Measurements from ENCODE around the gene HOXA9. TPM values are rescaled to one million over a fixed set of nuclear protein-coding genes. Genes with fewer than 3 reads are reported as not detected.

Gene HOXA9
- total and polyA plus RNA-seq, 10 of the 15 experiments (the other 5 are each of a cell fraction or from before 2014, with no cell fraction given), result not detected

- no peak for TF ChIP-seq CREM (IDR thresholded peaks at IDR 0.05; ENCODE audit: low read depth)
- no peak for TF ChIP-seq NR2C1 (IDR thresholded peaks at IDR 0.05)
- no peak for TF ChIP-seq ESRRA (IDR thresholded peaks at IDR 0.05; ENCODE audit: low read length)
- TF ChIP-seq USF1 (IDR thresholded peaks at IDR 0.05; ENCODE audit: borderline replicate concordance, extremely low read length, insufficient read depth, low read depth, low read length), result no peak
- no peak for TF ChIP-seq ZNF384 (IDR thresholded peaks at IDR 0.05; ENCODE audit: borderline replicate concordance, low read depth, low read length)
- TF ChIP-seq TARDBP (IDR thresholded peaks at IDR 0.05; ENCODE audit: borderline replicate concordance), result no peak
- no peak for TF ChIP-seq SMC3 (IDR thresholded peaks at IDR 0.05; ENCODE audit: borderline replicate concordance, low read length)
Observed at GRCh38 chr7:27156916-27157701, 8.2 kb downstream of the HOXA9 start (continued).

- H3K36me3 ChIP-seq (ENCODE audit: control insufficient read depth in 2 of 2, insufficient read depth in 2 of 2, low read length in 1 of 2), result no peaks in the 10 kb centered on the region
- no peak for ATAC-seq
- peaks cover 22 to 55% of the 10 kb centered on the region in 2 experiments for H3K27me3 ChIP-seq (replicated peaks in 1 of 2; ENCODE audit: control insufficient read depth in 2 of 2, insufficient read depth in 2 of 2, low read length in 1 of 2)
- no peak within 1 kb of the TSS; the same call in 1 of the 2 replicates for H3K4me2 ChIP-seq (ENCODE audit: control insufficient read depth, insufficient read depth)
- no peaks in the 10 kb centered on the region for H4K20me1 ChIP-seq (ENCODE audit: control insufficient read depth, insufficient read depth)
- H2AFZ ChIP-seq (ENCODE audit: control insufficient read depth, low read depth, low read length), result no peak within 1 kb of the TSS
- BruUV-seq (replicated peaks), result no TSS peak
- no peaks in the 10 kb centered on the region for H3K4me1 ChIP-seq (ENCODE audit: control insufficient read depth, insufficient read depth, low read length)
- H3K9ac ChIP-seq (ENCODE audit: control insufficient read depth, insufficient read depth, low read length), result no peak within 1 kb of the TSS
- no peak within 1 kb of the TSS for H3K4me3 ChIP-seq
- ChIA-PET POLR2A (no interaction called here), CTCF (interaction anchor here (1.0 kb wide), 1 partner anchor 301 kb away, joined by 3 read pairs; no protein-coding TSS in a partner anchor), SMC1A (ENCODE audit: uncharacterized antibody, unreplicated experiment) (interaction anchor here (1.0 kb wide), 1 partner anchor 301 kb away, joined by 3 read pairs; no protein-coding TSS in a partner anchor), RAD21 (ENCODE audit: unreplicated experiment) (no interaction called here)
- H3K27ac ChIP-seq (ENCODE audit: control insufficient read depth, insufficient read depth), result no peak within 1 kb of the TSS
- 11% methylated on average over 30 of the region's 33 CpGs for WGBS (ENCODE audit: insufficient coverage, insufficient replicate concordance, low lambda C conversion rate, missing lambda C conversion rate)
- DNase-seq (ENCODE audit: low read depth, low spot score), result no peak
- no peaks in the 10 kb centered on the region for H3K79me2 ChIP-seq (ENCODE audit: control insufficient read depth, insufficient read depth, low read length)
- intact Hi-C loops (cut with micrococcal nuclease; ENCODE audit: unreplicated experiment) (no loop called here), in situ Hi-C loops (cut with MboI) (loop anchor here (5.0 to 25.0 kb wide), 3 partner anchors 789 to 1294 kb away; no protein-coding TSS in a partner anchor)
- FAIRE-seq, result no peak
- H3K9me3 ChIP-seq (replicated peaks; ENCODE audit: control insufficient read depth, insufficient read depth, low read length), result no peaks in the 10 kb centered on the region; the same call in 2 of the 3 replicates
- TF ChIP-seq MYC (IDR thresholded peaks at IDR 0.05; ENCODE audit: insufficient read depth, insufficient read length, insufficient replicate concordance, low read length, severe bottlenecking) (no peak), CBX5 (IDR thresholded peaks at IDR 0.05; ENCODE audit: low read depth) (no peak), IRF3 (IDR thresholded peaks at IDR 0.05) (no peak), SRF (IDR thresholded peaks at IDR 0.05; ENCODE audit: low read depth in 2 of 2, low read length in 2 of 2) (no peak), SP1 (IDR thresholded peaks at IDR 0.05; ENCODE audit: low read depth, low read length) (no peak), CTCF (IDR thresholded peaks at IDR 0.05 in 2 of 3, conservative IDR thresholded peaks at IDR 0.05 in 1 of 3; ENCODE audit: control insufficient read depth in 2 of 3, extremely low read depth in 1 of 3, insufficient read depth in 1 of 3, low read depth in 3 of 3, low read length in 3 of 3) (no peak), SIX5 (IDR thresholded peaks at IDR 0.05; ENCODE audit: low read depth, low read length, severe bottlenecking) (no peak), NFYB (IDR thresholded peaks at IDR 0.05; ENCODE audit: insufficient read depth, low read depth, low read length) (no peak), ATF3 (IDR thresholded peaks at IDR 0.05; ENCODE audit: borderline replicate concordance, extremely low read depth, low read depth, low read length) (peak; percentile 52; the same call in 1 of the 2 replicates), NR2C1 (IDR thresholded peaks at IDR 0.05) (no peak), USF1 (IDR thresholded peaks at IDR 0.05; ENCODE audit: borderline replicate concordance, extremely low read length, insufficient read depth, low read depth, low read length) (peak; percentile 63)
Observed at GRCh38 chr7:27156508-27156898, 8.8 kb downstream of the HOXA9 start, which contains the start of gene HOXA7. TSS of gene HOXA7 (minus strand) at chr7:27156675. CDS start at chr7:27156545, 130 bp downstream.

Measured in GM12878 (cell line).